ENCODE data around the gene LIM2. TPM values are rescaled to one million over a fixed set of nuclear protein-coding genes. Genes with fewer than 3 reads are reported as not detected.

Gene LIM2
- total and polyA plus RNA-seq, 9 of the 15 experiments (the other 6 are each of a cell fraction or from before 2014, with no cell fraction given), result 0.07 to 0.45 (median 0.18) TPM; not detected in 4

GRCh38 chr19:51339687-51340656 lies 47.8 kb downstream of the LIM2 start (continued):
- TF ChIP-seq CHD1 (IDR thresholded peaks at IDR 0.05; ENCODE audit: low read length) (peak; percentile 53), ZNF311 (CRISPR knock-in tag; IDR thresholded peaks at IDR 0.05) (no peak), RFX5 (IDR thresholded peaks at IDR 0.05; ENCODE audit: low read depth, low read length) (no peak), SMARCB1 (IDR thresholded peaks at IDR 0.05; ENCODE audit: insufficient read length, low read depth) (no peak), XRCC4 (IDR thresholded peaks at IDR 0.05; ENCODE audit: extremely low read depth, insufficient read depth, insufficient read length) (no peak), POLR2A (conservative IDR thresholded peaks at IDR 0.05) (peak; percentile 54), AFF4 (CRISPR knock-in tag; IDR thresholded peaks at IDR 0.05) (peak; percentile 62; the same call in 1 of the 2 replicates), FOXK1 (CRISPR knock-in tag; IDR thresholded peaks at IDR 0.05; ENCODE audit: borderline replicate concordance) (no peak), ZNF57 (CRISPR knock-in tag; IDR thresholded peaks at IDR 0.05) (no peak), ZNF146 (CRISPR knock-in tag; IDR thresholded peaks at IDR 0.05; ENCODE audit: unreplicated experiment) (no peak), CTCFL (IDR thresholded peaks at IDR 0.05; ENCODE audit: borderline replicate concordance, insufficient read depth, low read depth, low read length, poor library complexity, severe bottlenecking) (peak; percentile 83), TEAD2 (tag; IDR thresholded peaks at IDR 0.05) (no peak), PPARD (CRISPR knock-in tag; IDR thresholded peaks at IDR 0.05) (no peak), ZKSCAN8 (CRISPR knock-in tag; IDR thresholded peaks at IDR 0.05) (no peak), GATAD2B (IDR thresholded peaks at IDR 0.05; ENCODE audit: borderline replicate concordance) (peak; percentile 97), NFYB (IDR thresholded peaks at IDR 0.05; ENCODE audit: extremely low read depth, insufficient read length) (no peak)
- TF ChIP-seq, protein P1, sequence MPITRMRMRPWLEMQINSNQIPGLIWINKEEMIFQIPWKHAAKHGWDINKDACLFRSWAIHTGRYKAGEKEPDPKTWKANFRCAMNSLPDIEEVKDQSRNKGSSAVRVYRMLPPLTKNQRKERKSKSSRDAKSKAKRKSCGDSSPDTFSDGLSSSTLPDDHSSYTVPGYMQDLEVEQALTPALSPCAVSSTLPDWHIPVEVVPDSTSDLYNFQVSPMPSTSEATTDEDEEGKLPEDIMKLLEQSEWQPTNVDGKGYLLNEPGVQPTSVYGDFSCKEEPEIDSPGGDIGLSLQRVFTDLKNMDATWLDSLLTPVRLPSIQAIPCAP (CRISPR knock-in tag; IDR thresholded peaks at IDR 0.05; ENCODE audit: borderline replicate concordance), result no peak
- TF ChIP-seq, protein P2, sequence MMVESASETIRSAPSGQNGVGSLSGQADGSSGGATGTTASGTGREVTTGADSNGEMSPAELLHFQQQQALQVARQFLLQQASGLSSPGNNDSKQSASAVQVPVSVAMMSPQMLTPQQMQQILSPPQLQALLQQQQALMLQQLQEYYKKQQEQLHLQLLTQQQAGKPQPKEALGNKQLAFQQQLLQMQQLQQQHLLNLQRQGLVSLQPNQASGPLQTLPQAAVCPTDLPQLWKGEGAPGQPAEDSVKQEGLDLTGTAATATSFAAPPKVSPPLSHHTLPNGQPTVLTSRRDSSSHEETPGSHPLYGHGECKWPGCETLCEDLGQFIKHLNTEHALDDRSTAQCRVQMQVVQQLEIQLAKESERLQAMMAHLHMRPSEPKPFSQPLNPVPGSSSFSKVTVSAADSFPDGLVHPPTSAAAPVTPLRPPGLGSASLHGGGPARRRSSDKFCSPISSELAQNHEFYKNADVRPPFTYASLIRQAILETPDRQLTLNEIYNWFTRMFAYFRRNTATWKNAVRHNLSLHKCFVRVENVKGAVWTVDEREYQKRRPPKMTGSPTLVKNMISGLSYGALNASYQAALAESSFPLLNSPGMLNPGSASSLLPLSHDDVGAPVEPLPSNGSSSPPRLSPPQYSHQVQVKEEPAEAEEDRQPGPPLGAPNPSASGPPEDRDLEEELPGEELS (CRISPR knock-in tag; IDR thresholded peaks at IDR 0.05; ENCODE audit: borderline replicate concordance), result no peak
